Thyroid gland (tissue), 4 donors: ENCODE measurements around the gene CAMTA1. TPM values are rescaled to one million over a fixed set of nuclear protein-coding genes. Genes with fewer than 3 reads are reported as not detected.

Experiments used
- DNase-seq, 2 donors: peaks; one replicate each; pipeline ENCODE4 v3.0.0-alpha.2; 2019
- H3K27ac ChIP-seq, 3 donors: fragments of 200-600 bp; sonication (generic); 1 replicate in 2 of 3; 2 replicates in 1 of 3; pipeline ENCODE4 v1.5.1; 2016 to 2019; ENCODE audit warnings: mild to moderate bottlenecking in 1 of 3, moderate library complexity in 1 of 3
- H3K27me3 ChIP-seq: fragments of 200-600 bp; sonication (generic); one replicate; pipeline ENCODE4 v1.5.1; 2019
- H3K36me3 ChIP-seq, 2 donors: fragments of 200-600 bp; sonication (generic); one replicate each; pipeline ENCODE4 v1.5.1; 2016 to 2019
- H3K4me1 ChIP-seq, 2 donors: fragments of 200-600 bp; sonication (generic); one replicate each; pipeline ENCODE4 v1.5.1; 2017 to 2019
- H3K4me3 ChIP-seq, 3 donors: fragments of 200-600 bp; sonication (generic); replicated peaks in 1 of 3; 1 replicate in 2 of 3; 2 replicates in 1 of 3; pipeline ENCODE4 v1.5.1; 2016; ENCODE audit warnings: mild to moderate bottlenecking in 1 of 3
- H3K9me3 ChIP-seq: fragments of 200-600 bp; sonication (generic); one replicate; pipeline ENCODE4 v1.5.1; 2017
- CTCF ChIP-seq, 6 experiments: fragments of 200-600 bp in 3 of 6; fragments of 450-650 bp in 3 of 6; sonication (generic) in 3 of 6; IDR thresholded peaks; one replicate each; pipeline ENCODE4 v1.5.1; 2016 to 2019; ENCODE audit warnings: antibody characterized with exemption in 6 of 6, mild to moderate bottlenecking in 2 of 6, inconsistent platforms in 1 of 6, moderate library complexity in 1 of 6
- POLR2A ChIP-seq, 2 donors: fragments of 450-650 bp; IDR thresholded peaks; one replicate each; pipeline ENCODE4 v1.6.1; 2017; ENCODE audit warnings: antibody characterized with exemption in 2 of 2, mild to moderate bottlenecking in 2 of 2, moderate library complexity in 1 of 2
- WGBS, 2 donors: methylation state at CpG; one replicate each; pipeline ENCODE4 v1.1.5; 2017; 5-methylcytosine and 5-hydroxymethylcytosine counted together
- intact Hi-C: fragments of 100-400 bp; cut with DNase I; formaldehyde crosslinking; loops from one replicate; pipeline ENCODE4 v1.15.1; 2023
- total RNA-seq, 4 donors: library from RNA; depleted of rRNA; stranded (reverse); fragments of >200 nt; gene quantifications; one replicate each; pipeline ENCODE4 v1.2.3, GENCODE V29; 2016

CAMTA1 gene
- total RNA-seq, 4 donors from 2014 or later: 63.9 to 124 (median 101) TPM

GRCh38 chr1:7149080-7149838, 364.0 kb downstream of the CAMTA1 start:
- intact Hi-C loops: no loop called here
- H3K4me1 ChIP-seq: peaks cover 0 to 6% of the 10 kb centered on the region in 2 donors
- no peaks in the 10 kb centered on the region for H3K36me3 ChIP-seq
- H3K27ac ChIP-seq: peak overlapping the region in 1 of 3 donors; percentile 30
- TF ChIP-seq POLR2A (IDR thresholded peaks at IDR 0.05) (no peak), CTCF (IDR thresholded peaks at IDR 0.05) (no peak)
- peak; percentile 87 to 89 for DNase-seq
- no peaks in the 10 kb centered on the region for H3K27me3 ChIP-seq
- no peak overlapping the region for H3K4me3 ChIP-seq
- H3K9me3 ChIP-seq: no peaks in the 10 kb centered on the region
- WGBS, 2 donors: 29 to 33% methylated on average over 18 to 27 of the region's 31 CpGs

- intact Hi-C loops: no loop called here
- Histone ChIP-seq H3K9me3 (no peaks in the 10 kb centered on the region), H3K4me1 (peaks cover 0 to 6% of the 10 kb centered on the region in 2 donors), H3K36me3 (no peaks in the 10 kb centered on the region), H3K27me3 (no peaks in the 10 kb centered on the region), H3K27ac (no peak overlapping the region), H3K4me3 (no peak overlapping the region)
- 77 to 87% methylated on average over 19 of the region's 19 CpGs for WGBS, 2 donors
- DNase-seq: no peak
- TF ChIP-seq POLR2A (IDR thresholded peaks at IDR 0.05) (no peak), CTCF (IDR thresholded peaks at IDR 0.05) (no peak)
Measured at GRCh38 chr1:7150724-7151280, 365.5 kb downstream of the CAMTA1 start.

GRCh38 chr1:7151978-7152377, 366.7 kb downstream of the CAMTA1 start:
- WGBS, 2 donors: 80 to 86% methylated on average over 7 of the region's 7 CpGs
- Histone ChIP-seq H3K4me1 (peaks cover 0 to 6% of the 10 kb centered on the region in 2 donors), H3K9me3 (no peaks in the 10 kb centered on the region), H3K27me3 (no peaks in the 10 kb centered on the region), H3K36me3 (no peaks in the 10 kb centered on the region), H3K27ac (no peak overlapping the region), H3K4me3 (no peak overlapping the region)
- TF ChIP-seq POLR2A (IDR thresholded peaks at IDR 0.05): no peak
- no peak for TF ChIP-seq CTCF (IDR thresholded peaks at IDR 0.05)
- no peak for DNase-seq
- intact Hi-C loops: no loop called here

GRCh38 chr1:7152655-7153054, 367.4 kb downstream of the CAMTA1 start:
- H3K27me3 ChIP-seq: no peaks in the 10 kb centered on the region
- intact Hi-C loops: no loop called here
- peaks cover 0 to 6% of the 10 kb centered on the region in 2 donors for H3K4me1 ChIP-seq
- no peaks in the 10 kb centered on the region for H3K36me3 ChIP-seq
- no peak overlapping the region for H3K27ac ChIP-seq
- DNase-seq: no peak
- no peaks in the 10 kb centered on the region for H3K9me3 ChIP-seq
- TF ChIP-seq CTCF (IDR thresholded peaks at IDR 0.05) (no peak), POLR2A (IDR thresholded peaks at IDR 0.05) (no peak)
- WGBS, 2 donors: 63% methylated on average over 10 of the region's 10 CpGs
- H3K4me3 ChIP-seq: no peak overlapping the region

GRCh38 chr1:7153464-7153863, 368.2 kb downstream of the CAMTA1 start:
- 71 to 73% methylated on average over 10 of the region's 10 CpGs for whole genome bisulfite sequencing, 2 donors
- H3K4me3 ChIP-seq: no peak overlapping the region
- H3K9me3 ChIP-seq: no peaks in the 10 kb centered on the region
- no peak for DNase-seq
- H3K27ac ChIP-seq: no peak overlapping the region
- H3K4me1 ChIP-seq: peaks cover 0 to 6% of the 10 kb centered on the region in 2 donors
- intact Hi-C loops: no loop called here
- H3K36me3 ChIP-seq: no peaks in the 10 kb centered on the region
- no peak for TF ChIP-seq POLR2A (IDR thresholded peaks at IDR 0.05)
- TF ChIP-seq CTCF (IDR thresholded peaks at IDR 0.05): no peak
- no peaks in the 10 kb centered on the region for H3K27me3 ChIP-seq
